ENCODE results near the gene ARHGEF28. TPM values are rescaled to one million over a fixed set of nuclear protein-coding genes. Genes with fewer than 3 reads are reported as not detected.

Gene ARHGEF28
- total RNA-seq, 1 experiment from 2014 or later = 6.1 TPM

- no peaks in the 10 kb centered on the region for H3K9me2 ChIP-seq (ENCODE audit: insufficient read depth)
- intact Hi-C loops (cut with micrococcal nuclease) = no loop called here
- no peaks in the 10 kb centered on the region for H3K27me3 ChIP-seq (ENCODE audit: insufficient read depth, low read length)
- H3K36me3 ChIP-seq (ENCODE audit: control insufficient read depth in 1 of 2, insufficient read depth in 2 of 2, low read length in 2 of 2) = no peaks in the 10 kb centered on the region
- H3K4me2 ChIP-seq (ENCODE audit: low read length) = no peak overlapping the region
- H3K27ac ChIP-seq (ENCODE audit: low read depth, low read length) = no peak overlapping the region
- H2AFZ ChIP-seq (ENCODE audit: low read depth, low read length, poor library complexity, severe bottlenecking) = no peak overlapping the region
- ATAC-seq (no peak), DNase-seq (ENCODE audit: low read depth, low spot score) (no peak)
- H3K9me3 ChIP-seq (ENCODE audit: control insufficient read depth in 1 of 2, insufficient read depth in 1 of 2, low read depth in 1 of 2, low read length in 2 of 2) = no peaks in the 10 kb centered on the region
- CTCF ChIA-PET = interaction anchor here (0.8 kb wide), 1 partner anchor 8 kb away, joined by 3 read pairs; no protein-coding TSS in a partner anchor
- no peaks in the 10 kb centered on the region for H3K79me2 ChIP-seq (ENCODE audit: insufficient read depth, low read length)
- no peaks in the 10 kb centered on the region for H4K20me1 ChIP-seq (ENCODE audit: insufficient read depth)
- POLR2A ChIA-PET = no interaction called here
- no peak overlapping the region for H3K9ac ChIP-seq (ENCODE audit: low read length)
- H3K4me1 ChIP-seq (ENCODE audit: control insufficient read depth in 1 of 2, insufficient read depth in 2 of 2, low read length in 2 of 2) = peaks cover 3 to 8% of the 10 kb centered on the region in 2 experiments; a peak in 1 of 4 replicates
- H3K4me3 ChIP-seq (replicated peaks in 1 of 2; ENCODE audit: low read depth in 1 of 2, low read length in 2 of 2) = no peak overlapping the region
- no peak for TF ChIP-seq YY1 (IDR thresholded peaks at IDR 0.05; ENCODE audit: extremely low read depth, insufficient replicate concordance, low read depth, low read length)
- TF ChIP-seq EZH2 (IDR thresholded peaks at IDR 0.05) = no peak
- BruUV-seq (replicated peaks) = no TSS peak
- RAD21 ChIA-PET (ENCODE audit: low non-redundant PET in 1 of 2, low total read pairs in 2 of 2, uncharacterized antibody in 2 of 2, unreplicated experiment in 2 of 2) = no interaction called here
Observed at GRCh38 chr5:73698011-73698410, 72.0 kb downstream of the ARHGEF28 start.

- no TSS peak for BruUV-seq (replicated peaks)
- no peaks in the 10 kb centered on the region for H3K9me3 ChIP-seq (ENCODE audit: control insufficient read depth in 1 of 2, insufficient read depth in 1 of 2, low read depth in 1 of 2, low read length in 2 of 2)
- no peaks in the 10 kb centered on the region for H3K36me3 ChIP-seq (ENCODE audit: control insufficient read depth in 1 of 2, insufficient read depth in 2 of 2, low read length in 2 of 2)
- no peak overlapping the region for H2AFZ ChIP-seq (ENCODE audit: low read depth, low read length, poor library complexity, severe bottlenecking)
- no peak for DNase-seq (ENCODE audit: low read depth, low spot score)
- TF ChIP-seq CBX3 (IDR thresholded peaks at IDR 0.05; ENCODE audit: low read depth) (no peak), FOSL1 (IDR thresholded peaks at IDR 0.05; ENCODE audit: low read depth) (0 out of 2 replicates have a peak, but pooled peaks have one; percentile 11)
- H3K4me3 ChIP-seq (replicated peaks in 1 of 2; ENCODE audit: low read depth in 1 of 2, low read length in 2 of 2) = no peak overlapping the region
- no peak overlapping the region for H3K9ac ChIP-seq (ENCODE audit: low read length)
- ATAC-seq = no peak
- no peaks in the 10 kb centered on the region for H4K20me1 ChIP-seq (ENCODE audit: insufficient read depth)
- peaks cover 0 to 8% of the 10 kb centered on the region in 2 experiments; a peak in 1 of 4 replicates for H3K4me1 ChIP-seq (ENCODE audit: control insufficient read depth in 1 of 2, insufficient read depth in 2 of 2, low read length in 2 of 2)
- no peaks in the 10 kb centered on the region for H3K9me2 ChIP-seq (ENCODE audit: insufficient read depth)
- no peaks in the 10 kb centered on the region for H3K27me3 ChIP-seq (ENCODE audit: insufficient read depth, low read length)
- intact Hi-C loops (cut with micrococcal nuclease) = no loop called here
- POLR2A ChIA-PET = no interaction called here
- peak overlapping the region; percentile 12 for H3K4me2 ChIP-seq (ENCODE audit: low read length)
- CTCF ChIA-PET = no interaction called here
- no peak overlapping the region for H3K27ac ChIP-seq (ENCODE audit: low read depth, low read length)
- RAD21 ChIA-PET (ENCODE audit: low non-redundant PET in 1 of 2, low total read pairs in 2 of 2, uncharacterized antibody in 2 of 2, unreplicated experiment in 2 of 2) = no interaction called here
- H3K79me2 ChIP-seq (ENCODE audit: insufficient read depth, low read length) = no peaks in the 10 kb centered on the region
Observed at GRCh38 chr5:73701566-73701965, 75.6 kb downstream of the ARHGEF28 start.
